Bronchial epithelial cell (primary cell): ENCODE measurements around the gene MKRN2OS. TPM values are rescaled to one million over a fixed set of nuclear protein-coding genes. Genes with fewer than 3 reads are reported as not detected.

Experiments
- DNase-seq: peaks from one replicate; pipeline ENCODE4 v3.0.0-alpha.2; 2010; ENCODE audit warnings: low read depth
- FAIRE-seq: peaks from 2 replicates; lab custom pipeline; 2011; peaks lifted over from hg19 to GRCh38; lab: Jason Lieb, UNC
- H3K27me3 ChIP-seq: 2 replicates; pipeline ENCODE4 v1.5.1; 2011; ENCODE audit warnings: low read length; ENCODE audit not compliant: control insufficient read depth, insufficient read depth
- H3K36me3 ChIP-seq: 2 replicates; pipeline ENCODE4 v1.5.1; 2011; ENCODE audit warnings: low read length; ENCODE audit not compliant: control insufficient read depth, insufficient read depth
- H3K4me3 ChIP-seq: 2 replicates; pipeline ENCODE4 v1.5.1; 2011; ENCODE audit warnings: mild to moderate bottlenecking, low read depth, low read length, control low read depth
- CTCF ChIP-seq: IDR thresholded peaks from 2 replicates; pipeline ENCODE4 v1.5.1; 2011; ENCODE audit warnings: mild to moderate bottlenecking, moderate library complexity, low read length, control low read depth, inconsistent platforms; ENCODE audit not compliant: insufficient read depth, severe bottlenecking
- total RNA-seq: library from RNA; depleted of rRNA; stranded (reverse); fragments of >200 nt; gene quantifications from 2 replicates; pipeline ENCODE4 v1.2.1, GENCODE V29; 2014

The MKRN2OS gene
- total RNA-seq, 1 donor from 2014 or later: 2.1 TPM

GRCh38 chr3:12495749-12496452 is 49.4 kb downstream of the MKRN2OS start:
- no peak overlapping the region for H3K4me3 ChIP-seq
- H3K36me3 ChIP-seq: peaks cover 8% of the 10 kb centered on the region
- DNase-seq (no peak), FAIRE-seq (no peak)
- no peaks in the 10 kb centered on the region for H3K27me3 ChIP-seq
- peak; percentile 9 for TF ChIP-seq CTCF

DNA sequence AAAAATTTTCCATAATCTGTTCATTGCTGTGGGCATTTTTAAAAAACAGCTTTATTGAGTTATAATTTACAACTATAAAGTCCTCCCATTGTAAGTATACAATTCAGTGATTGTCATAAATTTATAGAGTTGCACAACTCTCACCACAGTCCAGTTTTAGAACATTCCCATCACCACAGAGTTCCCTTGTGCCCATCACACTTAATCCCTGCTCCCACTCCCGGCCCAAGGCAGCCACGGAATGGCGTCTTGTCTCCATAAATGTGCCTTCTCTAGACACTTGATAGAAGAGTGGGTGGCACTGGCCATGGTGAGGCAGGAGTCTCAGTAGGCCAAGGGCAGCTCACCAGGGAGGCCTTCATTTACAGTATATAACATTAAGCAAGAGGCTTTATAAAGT is 54.8 kb downstream of the MKRN2OS start:
- Histone ChIP-seq H3K4me3 (no peak overlapping the region), H3K36me3 (peaks cover 7% of the 10 kb centered on the region), H3K27me3 (no peaks in the 10 kb centered on the region)
- DNase-seq: no peak
- no peak for TF ChIP-seq CTCF
- FAIRE-seq: no peak

- DNase-seq (no peak), FAIRE-seq (no peak)
- no peaks in the 10 kb centered on the region for H3K27me3 ChIP-seq
- H3K36me3 ChIP-seq: peaks cover 7% of the 10 kb centered on the region
- no peak overlapping the region for H3K4me3 ChIP-seq
- TF ChIP-seq CTCF: no peak
These were observed 55.5 kb downstream of the MKRN2OS start for GRCh38 chr3:12489832-12490231.

Other genes starting within 250 kb of the MKRN2OS start
- 16.6 and 21.3 TPM in 2 replicates for gene TSEN2, start 61.0 kb downstream of the MKRN2OS start, total RNA-seq
- gene MKRN2, start 11.6 kb upstream of the MKRN2OS start, total RNA-seq: 21.3 and 22.9 TPM in 2 replicates
- 83.5 and 95.2 TPM in 2 replicates for gene RAF1, start 118.6 kb upstream of the MKRN2OS start, total RNA-seq
- gene TMEM40, start 213.8 kb upstream of the MKRN2OS start, total RNA-seq: 19.0 and 43.8 TPM in 2 replicates